Measurements from ENCODE around the gene RPIA. TPM values are rescaled to one million over a fixed set of nuclear protein-coding genes. Genes with fewer than 3 reads are reported as not detected.

RPIA gene
- total and polyA plus RNA-seq, 2 of the 13 experiments (the other 11 are each of a cell fraction or from before 2014, with no cell fraction given): 13.3 to 23.9 TPM

- TF ChIP-seq HNRNPK (IDR thresholded peaks at IDR 0.05; ENCODE audit: low read depth, low read length, poor library complexity, severe bottlenecking) (no peak), ZBTB4 (CRISPR knock-in tag; IDR thresholded peaks at IDR 0.05; ENCODE audit: borderline replicate concordance) (no peak), MTERF4 (CRISPR knock-in tag; IDR thresholded peaks at IDR 0.05) (no peak), ZNF34 (CRISPR knock-in tag; IDR thresholded peaks at IDR 0.05; ENCODE audit: borderline replicate concordance) (no peak), ZNF713 (CRISPR knock-in tag; IDR thresholded peaks at IDR 0.05) (no peak), SUZ12 (IDR thresholded peaks at IDR 0.05; ENCODE audit: low read depth, low read length) (no peak), RBAK (CRISPR knock-in tag; IDR thresholded peaks at IDR 0.05) (no peak), KIAA2018 (CRISPR knock-in tag; IDR thresholded peaks at IDR 0.05; ENCODE audit: borderline replicate concordance) (no peak), SALL1 (CRISPR knock-in tag; IDR thresholded peaks at IDR 0.05) (0 out of 2 replicates have a peak, but pooled peaks have one; percentile 7), RELA (CRISPR knock-in tag; IDR thresholded peaks at IDR 0.05) (no peak), SMARCE1 (IDR thresholded peaks at IDR 0.05; ENCODE audit: borderline replicate concordance) (no peak), ZNF101 (CRISPR knock-in tag; IDR thresholded peaks at IDR 0.05; ENCODE audit: borderline replicate concordance, low read depth) (no peak), ZNF563 (CRISPR knock-in tag; IDR thresholded peaks at IDR 0.05) (no peak), ZSCAN29 (CRISPR knock-in tag; conservative IDR thresholded peaks at IDR 0.05) (no peak), MYPOP (CRISPR knock-in tag; IDR thresholded peaks at IDR 0.05) (no peak), HHEX (CRISPR knock-in tag; IDR thresholded peaks at IDR 0.05) (no peak), ZNF317 (CRISPR knock-in tag; IDR thresholded peaks at IDR 0.05) (peak; percentile 95)
Measured at GRCh38 chr2:88659538-88659915, 31.9 kb upstream of the RPIA start (continued).

All from HepG2 (cell line).